ENCODE results near the gene IFT81.

DNA sequence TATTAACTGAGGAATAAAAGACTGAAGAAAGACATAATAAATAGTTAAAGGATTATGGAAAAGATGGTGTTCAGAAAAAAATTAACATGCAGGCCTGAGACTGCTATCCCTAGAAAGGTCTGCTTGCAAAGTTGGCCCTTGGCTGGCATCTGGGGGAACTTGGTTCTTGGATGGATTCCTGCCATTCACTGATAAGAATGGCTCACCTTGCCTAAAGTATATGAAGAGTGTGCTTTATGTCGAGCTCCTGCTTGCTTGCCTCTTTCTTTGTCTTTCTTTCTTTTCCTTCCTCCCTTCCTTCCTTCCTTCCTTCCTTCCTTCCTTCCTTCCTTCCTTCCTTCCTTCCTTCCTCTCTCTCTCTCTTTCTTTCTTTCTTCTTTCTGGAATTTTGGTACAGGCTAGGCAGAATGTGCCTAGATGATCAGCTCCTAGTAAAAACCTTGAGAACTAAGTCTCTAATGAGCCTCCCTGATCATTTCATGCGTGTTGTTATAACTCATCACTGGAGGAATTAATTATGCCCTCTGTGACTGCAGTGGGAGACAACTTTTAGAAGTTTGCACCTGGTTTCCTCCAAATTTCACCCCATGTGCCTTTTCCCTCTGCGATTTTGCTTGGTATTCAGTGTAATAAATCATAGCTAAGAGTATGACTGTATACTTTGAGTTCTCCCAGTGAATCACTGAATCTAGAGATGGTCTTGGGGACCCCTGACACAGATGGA lies 44.7 kb downstream of the IFT81 start:
- TF ChIP-seq, protein P1, sequence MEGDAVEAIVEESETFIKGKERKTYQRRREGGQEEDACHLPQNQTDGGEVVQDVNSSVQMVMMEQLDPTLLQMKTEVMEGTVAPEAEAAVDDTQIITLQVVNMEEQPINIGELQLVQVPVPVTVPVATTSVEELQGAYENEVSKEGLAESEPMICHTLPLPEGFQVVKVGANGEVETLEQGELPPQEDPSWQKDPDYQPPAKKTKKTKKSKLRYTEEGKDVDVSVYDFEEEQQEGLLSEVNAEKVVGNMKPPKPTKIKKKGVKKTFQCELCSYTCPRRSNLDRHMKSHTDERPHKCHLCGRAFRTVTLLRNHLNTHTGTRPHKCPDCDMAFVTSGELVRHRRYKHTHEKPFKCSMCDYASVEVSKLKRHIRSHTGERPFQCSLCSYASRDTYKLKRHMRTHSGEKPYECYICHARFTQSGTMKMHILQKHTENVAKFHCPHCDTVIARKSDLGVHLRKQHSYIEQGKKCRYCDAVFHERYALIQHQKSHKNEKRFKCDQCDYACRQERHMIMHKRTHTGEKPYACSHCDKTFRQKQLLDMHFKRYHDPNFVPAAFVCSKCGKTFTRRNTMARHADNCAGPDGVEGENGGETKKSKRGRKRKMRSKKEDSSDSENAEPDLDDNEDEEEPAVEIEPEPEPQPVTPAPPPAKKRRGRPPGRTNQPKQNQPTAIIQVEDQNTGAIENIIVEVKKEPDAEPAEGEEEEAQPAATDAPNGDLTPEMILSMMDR (IDR thresholded peaks at IDR 0.05), result no peak
- no peak for TF ChIP-seq POLR2A (IDR thresholded peaks at IDR 0.05)

Data from uterus (tissue), 2 donors.